Measurements from ENCODE around the gene CR1. TPM values are rescaled to one million over a fixed set of nuclear protein-coding genes. Genes with fewer than 3 reads are reported as not detected.
"Not testable (repeated sequence)": the region's sequence is repeated elsewhere in the genome, so short reads cannot be mapped to it uniquely, and the experiment has no call there.

The CR1 gene
- total and polyA plus RNA-seq, 2 donors (not counting 3 experiments of a cell fraction or from before 2014, with no cell fraction given) = not detected

DNA sequence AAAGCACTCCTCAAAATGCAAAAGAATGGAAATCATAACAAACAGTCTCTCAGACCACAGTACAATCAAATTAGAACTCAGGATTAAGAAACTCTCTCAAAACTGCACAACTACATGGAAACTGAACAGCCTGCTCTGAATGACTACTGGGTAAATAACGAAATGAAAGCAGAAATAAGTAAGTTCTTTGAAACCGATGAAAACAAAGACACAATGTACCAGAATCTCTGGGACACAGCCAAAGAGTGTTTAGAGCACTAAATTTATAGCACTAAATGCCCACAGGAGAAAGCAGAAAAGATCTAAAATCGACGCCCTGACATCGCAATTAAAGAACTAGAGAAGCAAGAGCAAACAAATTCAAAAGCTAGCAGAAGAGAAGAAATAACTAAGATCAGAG lies 95.2 kb downstream of the CR1 start:
- H3K9me3 ChIP-seq (replicated peaks; ENCODE audit: control insufficient read depth, insufficient read depth, low read length); H3K27me3 ChIP-seq (ENCODE audit: control insufficient read depth in 2 of 2, insufficient read depth in 2 of 2, low read length in 2 of 2); H4K20me1 ChIP-seq (replicated peaks; ENCODE audit: control insufficient read depth, extremely low read depth, insufficient read depth, low read length); H3K9ac ChIP-seq (replicated peaks; ENCODE audit: extremely low read depth, insufficient read depth, low read length); H3K27ac ChIP-seq (ENCODE audit: insufficient read depth, low read depth, low read length); DNase-seq (ENCODE audit: low read depth, low spot score); H3K4me3 ChIP-seq (replicated peaks in 1 of 3; ENCODE audit: insufficient read depth in 1 of 3, low read depth in 1 of 3, low read length in 3 of 3); dilution Hi-C loops (cut with MboI; ENCODE audit: extremely low pct_ligation_motif_present, low sequenced_read_pairs); FAIRE-seq; H3K4me1 ChIP-seq (ENCODE audit: control insufficient read depth, extremely low read depth, insufficient read depth, low read length); H3K36me3 ChIP-seq (ENCODE audit: control insufficient read depth in 2 of 2, extremely low read depth in 1 of 2, insufficient read depth in 2 of 2, low read length in 2 of 2); intact Hi-C loops (cut with micrococcal nuclease); H3K4me2 ChIP-seq (ENCODE audit: insufficient read depth, low read length); BruUV-seq (replicated peaks); H3K9me1 ChIP-seq (replicated peaks; ENCODE audit: control insufficient read depth, extremely low read depth, insufficient read depth, low read length); POLR2A ChIA-PET; H3K79me2 ChIP-seq (ENCODE audit: control insufficient read depth, insufficient read depth, low read length); H2AFZ ChIP-seq (ENCODE audit: low read depth, low read length): not testable (repeated sequence)
- CTCF ChIA-PET = interaction anchor here (1.5 kb wide), 2 partner anchors 12 to 29 kb away, joined by 4 to 6 read pairs; no protein-coding TSS in a partner anchor

DNA sequence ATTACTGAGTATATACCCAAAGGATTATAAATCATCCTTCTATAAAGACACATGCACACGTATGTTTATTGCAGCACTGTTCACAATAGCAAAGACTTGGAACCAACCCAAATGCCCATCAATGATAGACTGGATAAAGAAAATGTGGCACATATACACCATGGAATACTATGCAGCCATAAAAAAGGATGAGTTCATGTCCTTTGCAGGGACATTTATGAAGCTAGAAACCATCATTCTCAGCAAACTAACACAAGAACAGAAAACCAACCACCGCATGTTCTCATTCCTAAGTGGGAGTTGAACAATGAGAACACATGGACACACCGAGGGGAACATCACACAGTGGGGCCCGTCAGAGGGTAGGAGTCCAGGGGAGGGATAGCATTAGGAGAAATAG lies 98.1 kb downstream of the CR1 start:
- H2AFZ ChIP-seq (ENCODE audit: low read depth, low read length); H4K20me1 ChIP-seq (replicated peaks; ENCODE audit: control insufficient read depth, extremely low read depth, insufficient read depth, low read length); H3K9me1 ChIP-seq (replicated peaks; ENCODE audit: control insufficient read depth, extremely low read depth, insufficient read depth, low read length); H3K27me3 ChIP-seq (ENCODE audit: control insufficient read depth in 2 of 2, insufficient read depth in 2 of 2, low read length in 2 of 2); FAIRE-seq; H3K9me3 ChIP-seq (replicated peaks; ENCODE audit: control insufficient read depth, insufficient read depth, low read length); H3K4me1 ChIP-seq (ENCODE audit: control insufficient read depth, extremely low read depth, insufficient read depth, low read length); H3K4me2 ChIP-seq (ENCODE audit: insufficient read depth, low read length); BruUV-seq (replicated peaks); POLR2A ChIA-PET; intact Hi-C loops (cut with micrococcal nuclease); H3K27ac ChIP-seq (ENCODE audit: insufficient read depth, low read depth, low read length); H3K79me2 ChIP-seq (ENCODE audit: control insufficient read depth, insufficient read depth, low read length); dilution Hi-C loops (cut with MboI; ENCODE audit: extremely low pct_ligation_motif_present, low sequenced_read_pairs); DNase-seq (ENCODE audit: low read depth, low spot score); H3K9ac ChIP-seq (replicated peaks; ENCODE audit: extremely low read depth, insufficient read depth, low read length); H3K4me3 ChIP-seq (replicated peaks in 1 of 3; ENCODE audit: insufficient read depth in 1 of 3, low read depth in 1 of 3, low read length in 3 of 3); H3K36me3 ChIP-seq (ENCODE audit: control insufficient read depth in 2 of 2, extremely low read depth in 1 of 2, insufficient read depth in 2 of 2, low read length in 2 of 2): not testable (repeated sequence)
- CTCF ChIA-PET = interaction anchor here (1.2 to 1.7 kb wide), 2 partner anchors 11 to 15 kb away, joined by 3 read pairs; no protein-coding TSS in a partner anchor

DNA sequence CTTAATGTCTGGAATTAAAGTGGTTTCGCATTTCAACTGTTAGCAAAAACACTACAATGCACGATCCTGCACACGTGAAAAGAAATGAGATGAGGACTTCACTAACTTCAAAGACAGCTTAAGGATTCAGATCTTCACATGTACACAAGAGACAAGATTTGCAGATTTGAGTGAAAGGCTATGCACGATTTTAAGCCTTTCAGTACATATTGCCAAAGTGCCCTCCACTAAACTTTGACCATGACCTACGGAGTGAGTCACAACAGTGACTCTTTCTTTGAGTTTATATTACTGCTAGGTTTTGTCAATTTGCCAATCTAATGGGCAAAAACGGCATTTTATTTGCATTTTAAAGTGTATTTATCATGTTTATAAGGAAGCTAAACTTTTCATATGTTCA lies 107.8 kb downstream of the CR1 start:
- ChIA-PET POLR2A (no interaction called here), CTCF (interaction anchor here (3.3 kb wide), 1 partner anchor 16 kb away, joined by 14 read pairs; no protein-coding TSS in a partner anchor)
- H3K36me3 ChIP-seq (ENCODE audit: control insufficient read depth in 2 of 2, extremely low read depth in 1 of 2, insufficient read depth in 2 of 2, low read length in 2 of 2) = no peaks in the 10 kb centered on the region
- H2AFZ ChIP-seq (ENCODE audit: low read depth, low read length) = no peak overlapping the region
- peaks cover 5 to 22% of the 10 kb centered on the region in 2 experiments for H3K27me3 ChIP-seq (ENCODE audit: control insufficient read depth in 2 of 2, insufficient read depth in 2 of 2, low read length in 2 of 2)
- H3K9ac ChIP-seq (replicated peaks; ENCODE audit: extremely low read depth, insufficient read depth, low read length) = no peak overlapping the region
- dilution Hi-C loops (cut with MboI; ENCODE audit: extremely low pct_ligation_motif_present, low sequenced_read_pairs) = no loop called here
- no peaks in the 10 kb centered on the region for H3K79me2 ChIP-seq (ENCODE audit: control insufficient read depth, insufficient read depth, low read length)
- DNase-seq (ENCODE audit: low read depth, low spot score) = peak; percentile 5
- no peaks in the 10 kb centered on the region for H3K4me1 ChIP-seq (ENCODE audit: control insufficient read depth, extremely low read depth, insufficient read depth, low read length)
- no TSS peak for BruUV-seq (replicated peaks)
- H3K27ac ChIP-seq (ENCODE audit: insufficient read depth, low read depth, low read length) = no peak overlapping the region
- TF ChIP-seq POLR2AphosphoS5 (IDR thresholded peaks at IDR 0.05; ENCODE audit: insufficient read depth, low read depth, low read length) (no peak), MAX (IDR thresholded peaks at IDR 0.05; ENCODE audit: insufficient read depth, insufficient read length) (no peak), POLR2A (IDR thresholded peaks at IDR 0.05; ENCODE audit: low read depth, low read length) (no peak), JUN (IDR thresholded peaks at IDR 0.05; ENCODE audit: borderline replicate concordance, insufficient read depth, insufficient read length, low read depth) (no peak), MYC (IDR thresholded peaks at IDR 0.05; ENCODE audit: low read depth, low read length) (no peak), EZH2 (IDR thresholded peaks at IDR 0.05; ENCODE audit: borderline replicate concordance, low read depth, low read length, severe bottlenecking) (no peak), GATA2 (IDR thresholded peaks at IDR 0.05; ENCODE audit: insufficient read depth, insufficient read length, low read depth, low read length) (no peak), FOS (IDR thresholded peaks at IDR 0.05; ENCODE audit: borderline replicate concordance, insufficient read depth, low read length) (no peak)
- TF ChIP-seq, protein P1, sequence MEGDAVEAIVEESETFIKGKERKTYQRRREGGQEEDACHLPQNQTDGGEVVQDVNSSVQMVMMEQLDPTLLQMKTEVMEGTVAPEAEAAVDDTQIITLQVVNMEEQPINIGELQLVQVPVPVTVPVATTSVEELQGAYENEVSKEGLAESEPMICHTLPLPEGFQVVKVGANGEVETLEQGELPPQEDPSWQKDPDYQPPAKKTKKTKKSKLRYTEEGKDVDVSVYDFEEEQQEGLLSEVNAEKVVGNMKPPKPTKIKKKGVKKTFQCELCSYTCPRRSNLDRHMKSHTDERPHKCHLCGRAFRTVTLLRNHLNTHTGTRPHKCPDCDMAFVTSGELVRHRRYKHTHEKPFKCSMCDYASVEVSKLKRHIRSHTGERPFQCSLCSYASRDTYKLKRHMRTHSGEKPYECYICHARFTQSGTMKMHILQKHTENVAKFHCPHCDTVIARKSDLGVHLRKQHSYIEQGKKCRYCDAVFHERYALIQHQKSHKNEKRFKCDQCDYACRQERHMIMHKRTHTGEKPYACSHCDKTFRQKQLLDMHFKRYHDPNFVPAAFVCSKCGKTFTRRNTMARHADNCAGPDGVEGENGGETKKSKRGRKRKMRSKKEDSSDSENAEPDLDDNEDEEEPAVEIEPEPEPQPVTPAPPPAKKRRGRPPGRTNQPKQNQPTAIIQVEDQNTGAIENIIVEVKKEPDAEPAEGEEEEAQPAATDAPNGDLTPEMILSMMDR (IDR thresholded peaks at IDR 0.05; ENCODE audit: extremely low read depth in 1 of 2, insufficient read depth in 1 of 2, low read depth in 1 of 2, low read length in 2 of 2) = no peak
- H3K4me3 ChIP-seq (replicated peaks in 1 of 3; ENCODE audit: insufficient read depth in 1 of 3, low read depth in 1 of 3, low read length in 3 of 3) = no peak overlapping the region
- FAIRE-seq = no peak
- H4K20me1 ChIP-seq (replicated peaks; ENCODE audit: control insufficient read depth, extremely low read depth, insufficient read depth, low read length) = no peaks in the 10 kb centered on the region
- H3K9me3 ChIP-seq (replicated peaks; ENCODE audit: control insufficient read depth, insufficient read depth, low read length) = no peaks in the 10 kb centered on the region
- no peak overlapping the region for H3K4me2 ChIP-seq (ENCODE audit: insufficient read depth, low read length)
- intact Hi-C loops (cut with micrococcal nuclease) = no loop called here
- no peaks in the 10 kb centered on the region for H3K9me1 ChIP-seq (replicated peaks; ENCODE audit: control insufficient read depth, extremely low read depth, insufficient read depth, low read length)
